ENCODE data around the gene GRIPAP1.
"Not testable (repeated sequence)": the region's sequence is repeated elsewhere in the genome, so short reads cannot be mapped to it uniquely, and the experiment has no call there.

GRIPAP1 gene

DNA sequence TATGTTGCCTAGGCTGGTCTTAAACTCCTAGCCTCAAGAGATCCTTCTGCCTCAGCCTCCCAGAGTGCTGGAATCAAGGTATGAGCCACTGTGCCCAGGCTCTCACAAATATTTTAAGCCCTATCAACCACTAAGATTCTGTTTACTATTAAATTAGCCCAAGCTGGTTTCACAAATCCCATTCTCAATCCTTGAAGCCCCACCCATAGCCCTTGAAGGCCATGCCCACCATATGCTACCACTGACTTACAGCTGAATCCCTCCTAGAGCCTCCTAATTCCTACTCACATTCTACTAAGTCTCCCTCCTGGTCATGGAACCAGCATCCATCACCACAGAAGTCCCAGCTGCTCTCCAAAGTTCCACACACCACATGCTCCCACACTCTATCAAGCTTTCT, 9.7 kb downstream of the GRIPAP1 start:
- no peak for DNase-seq

DNA sequence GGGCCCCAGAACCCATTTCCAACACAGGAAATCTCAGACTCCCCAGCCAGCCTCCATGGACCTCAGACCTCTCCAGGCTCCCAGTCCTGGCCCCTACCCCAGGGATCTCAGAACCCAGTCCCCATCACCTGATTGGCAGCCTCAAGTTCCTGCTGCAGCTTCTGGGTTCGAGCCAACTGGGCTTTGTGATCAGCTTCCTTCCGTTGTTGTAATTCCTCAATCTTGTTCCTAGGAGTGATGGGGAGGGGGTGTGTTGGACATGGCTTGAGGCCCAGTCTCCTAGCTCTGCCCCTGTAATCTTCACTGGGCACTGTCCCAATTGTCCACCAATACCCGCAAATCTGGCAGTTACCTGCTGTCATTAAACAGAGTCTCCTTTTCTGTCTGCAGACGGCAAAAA, 12.6 kb downstream of the GRIPAP1 start:
- DNase-seq = no peak

DNA sequence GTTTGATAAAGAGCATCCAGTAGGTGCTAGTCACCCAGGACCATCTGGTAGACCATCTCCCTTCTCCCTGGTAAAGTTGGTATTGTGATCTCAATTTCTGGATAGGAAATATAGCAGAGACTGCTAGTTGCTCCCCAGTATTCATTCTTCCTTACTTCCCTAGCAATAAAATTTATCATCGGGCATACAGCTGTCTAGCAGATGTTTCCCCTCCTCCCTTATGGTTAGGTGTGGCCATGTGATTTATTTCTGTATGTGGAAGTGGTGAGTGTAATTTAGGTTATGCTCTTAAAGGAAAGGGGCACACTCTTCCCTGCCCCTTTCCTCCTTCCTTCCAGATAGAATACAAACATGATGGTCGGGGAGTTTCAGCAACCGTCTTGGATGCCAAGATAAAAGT, 18.2 kb downstream of the GRIPAP1 start:
- DNase-seq = no peak

DNA sequence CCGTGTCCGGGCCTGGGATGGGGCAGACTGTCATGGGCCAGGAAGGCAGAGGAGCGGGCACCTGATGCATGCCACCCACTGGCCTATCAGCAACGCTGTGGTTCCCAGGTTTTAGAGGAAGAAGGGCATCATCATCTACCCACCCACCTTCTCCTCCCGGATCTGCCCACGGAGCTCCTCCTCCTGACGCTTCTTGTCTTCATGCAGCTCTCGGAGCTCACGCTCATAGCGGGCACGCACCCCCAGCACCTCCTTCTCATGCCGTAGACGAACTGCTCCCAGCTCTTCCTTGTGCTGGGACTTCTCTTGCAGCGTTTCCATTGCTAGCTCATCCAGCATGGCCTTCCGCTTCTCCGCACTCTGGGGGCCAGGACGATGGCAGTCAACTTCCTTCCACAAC, 19.0 kb downstream of the GRIPAP1 start:
- no peak for DNase-seq

DNA sequence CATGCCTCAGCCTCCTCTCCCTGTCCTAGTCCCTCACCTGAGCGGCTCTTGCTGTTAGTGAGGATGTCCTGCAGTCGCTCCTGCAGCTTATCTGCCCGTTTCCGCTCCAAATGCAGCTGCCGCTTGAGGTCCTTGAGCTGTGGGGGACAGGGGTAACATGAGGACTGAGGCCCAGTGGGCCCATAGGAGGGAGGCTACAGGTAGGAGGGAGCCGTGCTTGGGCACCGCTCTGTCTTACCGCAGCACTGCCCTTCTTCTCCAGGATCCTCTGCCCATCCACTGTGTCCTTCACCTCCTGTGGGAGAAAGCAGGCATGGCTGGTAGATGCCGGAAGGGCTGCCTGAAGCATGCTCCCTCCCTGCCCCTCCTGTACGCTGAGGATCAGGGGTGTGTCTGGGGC, 20.9 kb downstream of the GRIPAP1 start:
- no peak for DNase-seq

DNA sequence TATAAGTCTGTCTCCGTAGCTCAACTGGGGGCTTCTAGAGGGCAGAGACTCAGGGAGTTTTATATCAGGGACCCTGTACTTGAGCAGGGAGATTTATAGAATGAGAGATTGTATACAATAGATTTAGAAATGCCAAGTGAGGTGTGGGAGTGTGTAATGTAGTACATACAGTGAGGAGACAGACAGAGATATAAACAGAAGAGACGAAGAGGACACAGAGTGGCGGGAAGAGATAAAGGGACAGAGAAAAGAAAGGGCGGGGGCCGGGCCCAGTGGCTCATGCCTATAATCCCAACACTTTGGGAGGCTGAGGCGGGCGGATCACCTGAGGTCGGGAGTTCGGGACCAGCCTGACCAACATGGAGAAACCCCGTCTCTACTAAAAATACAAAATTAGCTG, 21.7 kb downstream of the GRIPAP1 start:
- not testable (repeated sequence) for DNase-seq

DNA sequence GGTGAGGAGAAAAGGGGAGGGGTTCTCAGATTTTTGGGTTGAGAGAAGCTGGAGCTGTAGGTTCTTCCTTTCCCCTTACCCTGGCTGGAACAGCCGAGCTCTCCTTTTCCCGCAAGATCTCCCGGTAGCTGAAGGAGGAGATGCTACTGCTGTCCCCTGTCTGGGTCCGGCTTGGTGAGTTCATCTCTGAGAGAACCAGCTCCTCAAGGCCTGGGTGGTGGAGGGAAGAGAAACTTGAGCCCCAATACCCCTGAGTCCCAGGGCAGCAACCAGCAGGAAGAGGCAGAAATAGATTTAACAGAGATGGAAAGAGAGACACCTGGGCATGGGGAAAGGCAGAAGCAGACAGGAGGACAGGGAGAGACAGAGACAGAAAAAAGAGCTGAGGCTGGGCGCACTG, 23.8 kb downstream of the GRIPAP1 start:
- no peak for DNase-seq

DNA sequence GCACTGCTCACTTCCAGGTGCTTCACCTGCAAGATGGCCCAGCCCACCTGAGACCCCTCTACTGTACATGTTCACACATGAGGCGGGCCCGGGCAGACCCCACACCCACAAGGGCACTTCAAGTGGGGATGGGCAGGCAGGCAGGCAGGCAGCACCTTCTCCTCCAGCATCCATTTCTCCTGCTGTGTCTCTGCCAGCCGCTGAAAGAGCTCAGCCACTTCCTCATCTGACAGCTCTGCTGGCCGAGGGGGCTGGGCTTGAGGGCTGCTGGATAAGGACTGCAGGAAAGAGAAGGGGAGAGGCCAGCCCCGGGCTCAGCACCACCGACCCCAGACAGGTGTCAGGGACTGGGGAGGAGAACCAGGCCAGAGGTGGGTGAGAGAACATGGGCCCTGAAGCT, 26.0 kb downstream of the GRIPAP1 start:
- no peak for DNase-seq

DNA sequence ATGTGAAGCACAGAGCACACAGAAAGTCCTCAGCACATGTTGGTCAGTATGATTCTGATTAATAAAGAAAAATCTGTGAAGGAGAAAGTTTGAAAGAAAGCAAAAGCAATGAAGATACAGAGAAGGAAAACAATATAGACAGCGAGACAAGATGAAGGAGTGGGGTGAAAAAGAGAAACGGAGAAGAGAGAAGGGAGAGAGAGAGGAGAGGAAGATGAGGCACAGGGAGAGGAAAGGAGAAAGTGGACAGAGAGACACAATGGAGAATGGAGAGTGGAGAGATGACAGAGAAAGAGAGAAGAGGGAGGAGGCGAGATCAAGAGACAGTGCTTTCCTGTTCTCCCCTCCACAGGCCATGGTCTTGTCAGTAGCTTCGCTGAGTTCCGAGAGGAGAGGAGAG, 26.5 kb downstream of the GRIPAP1 start:
- DNase-seq = no peak

DNA sequence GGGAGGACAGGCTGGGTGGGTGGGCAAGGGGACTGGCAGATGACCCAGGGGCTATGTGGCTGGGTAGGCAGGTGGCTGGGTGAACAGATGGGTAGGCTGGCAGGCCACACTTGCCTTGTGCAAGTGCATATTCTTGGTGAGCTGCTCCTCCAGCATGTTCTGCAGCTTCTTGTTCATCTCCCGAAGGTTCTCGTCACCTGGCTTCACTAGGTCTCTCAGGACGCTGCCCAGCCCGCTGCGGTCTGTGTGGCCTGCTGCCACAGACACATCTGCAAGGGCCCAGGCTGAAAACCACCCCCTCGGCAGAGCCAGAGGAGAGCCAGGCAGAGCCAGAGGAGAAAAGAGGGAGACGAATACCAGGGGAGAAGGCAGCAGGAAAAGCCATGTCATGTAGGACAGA, 27.0 kb downstream of the GRIPAP1 start:
- no peak for DNase-seq

DNA sequence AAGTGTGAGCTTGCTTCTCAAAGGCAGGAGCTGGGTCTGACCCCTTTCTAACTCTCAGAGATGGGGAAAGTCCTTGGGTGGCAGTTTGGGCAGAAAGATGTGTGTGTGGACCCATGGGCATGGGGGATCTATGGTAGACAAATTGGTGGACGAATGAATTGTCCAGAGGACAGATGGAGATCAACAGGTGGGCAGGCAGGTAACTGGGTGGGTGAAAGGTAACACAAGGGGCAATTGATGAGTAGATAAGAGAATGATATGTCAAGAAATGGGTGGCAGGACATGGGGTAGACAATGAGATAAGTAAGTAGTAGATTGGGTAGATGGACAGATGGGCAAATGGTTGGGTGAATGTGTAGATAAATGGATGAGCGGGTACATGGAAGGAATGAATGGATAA, 27.5 kb downstream of the GRIPAP1 start:
- DNase-seq = no peak

DNA sequence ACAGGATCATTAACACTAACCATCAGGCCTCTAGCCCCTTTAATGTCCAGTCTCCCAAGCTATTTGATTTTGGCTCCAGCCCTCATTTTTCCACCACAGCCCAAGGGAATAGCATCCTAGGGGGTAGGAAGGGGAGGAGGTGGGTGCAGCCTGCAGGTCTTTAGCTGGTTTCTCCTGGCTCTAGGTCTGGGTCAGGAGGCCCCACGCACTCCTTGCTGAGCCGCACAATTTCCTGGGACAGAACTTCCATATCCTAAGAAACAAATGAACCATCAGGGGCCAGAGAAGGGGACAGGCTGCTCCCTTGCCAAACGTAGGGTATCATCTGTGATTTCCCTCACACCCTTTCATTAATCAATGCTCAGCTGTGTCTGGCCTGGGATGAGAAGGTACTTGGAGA, 28.0 kb downstream of the GRIPAP1 start:
- DNase-seq = no peak

DNA sequence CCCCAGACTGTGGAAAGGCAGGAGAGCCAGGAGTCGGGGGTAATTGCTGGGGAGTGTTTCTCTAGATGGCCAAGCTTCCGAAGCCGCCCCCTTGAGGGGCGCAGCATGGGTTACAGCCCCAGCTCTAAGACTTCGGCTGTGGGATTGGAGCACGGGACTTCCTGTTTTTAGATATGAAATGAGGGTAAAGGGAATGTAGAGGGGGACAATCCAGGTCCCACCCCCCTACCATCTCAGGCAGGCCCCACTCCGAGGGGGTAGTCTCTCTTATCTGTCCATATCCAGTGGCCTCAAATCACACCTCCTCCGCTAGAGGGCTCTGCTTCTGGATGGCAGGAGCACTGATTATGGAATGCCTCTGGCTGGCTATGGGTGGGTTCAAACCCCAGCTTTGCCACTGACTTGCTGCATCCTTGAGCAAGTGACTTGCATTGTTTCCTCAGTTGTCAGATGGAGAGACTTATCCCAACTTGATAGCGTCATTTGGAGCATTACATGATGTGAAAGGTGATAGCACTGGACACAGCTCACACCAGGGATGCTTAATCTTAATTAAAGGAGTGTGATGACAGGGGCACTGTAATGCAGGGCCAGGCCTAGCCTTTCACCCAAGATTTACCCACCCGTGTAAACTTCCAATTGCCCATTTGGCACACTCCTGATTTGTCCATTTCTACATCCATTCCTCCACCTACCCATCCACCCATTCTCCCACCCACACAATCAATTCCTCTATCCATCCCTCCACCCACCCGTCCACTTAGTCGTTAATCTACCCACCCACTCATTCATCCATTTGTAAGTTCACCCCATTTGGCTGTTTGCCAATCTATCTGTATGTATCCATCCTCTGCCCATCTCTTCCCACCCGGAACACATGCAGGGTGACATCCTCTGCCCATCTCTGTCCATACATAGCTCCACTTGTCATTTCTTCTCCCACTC, 29.6 kb downstream of the GRIPAP1 start:
- DNase-seq = peak; percentile 2

DNA sequence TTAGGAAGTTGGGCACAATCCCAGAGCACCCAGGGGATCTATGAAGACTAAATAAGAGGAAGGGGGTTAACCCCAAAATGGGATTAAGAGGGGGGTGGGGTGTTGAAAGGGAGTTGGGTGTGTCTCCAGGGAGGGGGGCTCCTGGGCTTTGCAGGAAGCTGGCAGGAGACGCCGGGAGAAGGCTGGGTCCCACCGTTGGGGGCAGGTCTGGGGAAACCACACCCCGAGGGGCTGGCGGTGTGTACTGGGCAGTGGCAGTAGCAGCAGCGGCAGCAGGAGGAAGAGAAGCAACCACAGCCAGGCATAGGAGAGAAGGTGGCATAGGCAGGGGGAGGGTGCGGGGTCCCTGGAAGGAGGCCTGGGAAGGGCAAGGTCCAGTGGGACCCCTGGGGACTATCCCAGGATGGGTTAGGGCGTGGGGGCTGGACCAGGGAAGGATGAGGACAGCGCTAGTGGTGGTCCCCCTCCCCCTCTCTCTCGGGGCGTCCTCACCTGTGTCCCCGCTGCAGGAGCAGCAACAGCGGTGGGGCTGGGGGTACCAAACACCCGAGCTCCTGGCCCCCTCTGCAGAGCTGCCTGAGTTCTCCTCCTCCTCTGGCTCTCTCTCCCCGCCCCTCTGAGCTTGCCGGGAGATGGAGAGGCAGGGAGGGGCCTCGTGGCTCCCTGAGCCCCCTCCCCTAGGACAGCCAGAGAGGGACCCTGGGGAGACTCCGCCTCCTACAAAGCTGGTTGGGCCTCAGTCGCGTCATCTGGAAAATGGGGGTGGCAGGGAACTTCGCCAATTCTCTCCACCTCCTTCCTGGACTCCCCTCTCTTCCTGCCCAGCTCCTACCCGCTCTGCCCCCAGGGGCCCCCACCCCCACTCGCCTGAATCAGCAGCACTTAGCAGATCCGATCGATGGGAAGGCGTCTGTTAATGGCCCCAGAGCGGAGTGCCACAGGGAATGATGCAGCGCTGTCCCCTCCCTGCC, 30.5 kb downstream of the GRIPAP1 start, which contains the start of gene KCND1:
Gene KCND1 (minus strand): TSS at position 596 of the 971 bp plus-strand sequence. CDS start 1,573 bp downstream, outside the sequence.
- DNase-seq = no peak

DNA sequence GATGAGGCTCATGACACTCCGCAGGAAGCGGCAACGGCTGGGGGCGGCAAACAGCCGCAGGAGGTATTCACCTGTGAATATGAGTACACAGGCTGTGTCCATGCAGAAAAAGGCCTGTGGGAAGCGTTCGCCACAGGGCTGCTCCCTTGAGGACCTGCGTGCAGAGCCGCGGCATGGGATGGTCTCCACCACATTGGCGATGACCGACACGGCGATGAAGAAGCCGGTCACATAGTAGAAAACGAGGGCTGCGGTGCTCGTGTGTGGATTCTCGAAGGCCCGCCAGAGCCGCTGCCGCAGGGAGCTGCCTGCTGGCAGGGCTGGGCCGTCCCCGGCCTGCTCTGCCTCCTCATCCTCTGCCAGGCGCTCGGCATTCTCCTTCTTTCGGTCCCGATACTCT, 32.6 kb downstream of the GRIPAP1 start:
- DNase-seq = no peak

DNA sequence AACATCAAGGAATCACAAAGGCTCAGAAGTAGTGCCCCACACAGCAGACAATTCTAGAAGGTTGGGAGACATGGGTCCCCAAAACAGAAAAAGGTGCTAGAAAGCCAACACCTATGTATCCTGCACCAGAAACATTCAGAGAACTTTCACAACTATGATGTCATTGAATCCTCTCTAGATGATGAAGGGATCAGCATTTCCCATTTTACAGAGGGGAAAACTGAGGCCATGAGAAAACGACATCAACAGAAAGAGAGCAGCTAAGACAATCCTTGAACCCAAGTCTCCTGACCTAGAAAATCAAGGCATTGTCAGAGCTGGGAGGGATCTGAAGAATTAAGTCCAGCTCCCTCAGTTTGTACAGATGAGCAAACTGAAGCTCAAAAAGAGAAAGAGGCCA, 33.7 kb downstream of the GRIPAP1 start:
- DNase-seq = no peak

DNA sequence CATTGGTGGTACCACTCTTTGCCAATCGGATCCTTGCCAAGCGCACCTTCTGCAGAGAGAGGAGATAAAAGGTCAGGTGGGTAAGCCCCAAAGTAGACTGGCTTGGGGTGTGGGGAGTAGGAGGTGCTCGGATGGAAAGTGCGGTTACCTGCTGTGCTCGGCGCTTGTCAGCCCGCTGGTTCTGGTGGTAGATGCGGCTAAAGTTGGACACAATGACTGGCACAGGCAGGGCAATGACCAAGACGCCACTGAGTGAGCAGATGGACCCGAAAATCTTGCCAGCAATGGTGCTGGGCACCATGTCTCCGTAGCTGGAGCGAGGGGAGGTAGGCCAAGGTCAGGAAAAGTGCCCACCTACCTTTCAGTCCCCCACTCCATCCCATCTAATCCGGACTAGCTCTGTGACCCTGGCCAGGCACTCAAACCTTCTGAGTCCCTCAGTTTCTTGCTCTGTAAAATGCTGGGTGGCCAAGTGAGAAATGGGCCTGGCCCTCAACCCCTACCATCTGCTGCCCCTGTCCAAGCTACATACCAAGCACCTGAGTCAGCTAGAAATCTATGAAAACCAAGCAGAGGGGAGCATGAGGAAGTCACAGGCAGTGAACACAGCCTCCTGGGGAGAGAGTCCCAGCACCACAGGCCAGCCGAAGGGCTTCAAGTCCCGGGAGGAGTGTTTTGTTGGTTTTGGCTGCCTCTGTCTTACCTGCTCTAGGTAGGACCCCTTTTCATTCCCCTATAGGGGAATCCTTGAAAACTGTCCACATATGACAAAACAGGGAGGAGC, 35.1 kb downstream of the GRIPAP1 start:
- no peak for DNase-seq

DNA sequence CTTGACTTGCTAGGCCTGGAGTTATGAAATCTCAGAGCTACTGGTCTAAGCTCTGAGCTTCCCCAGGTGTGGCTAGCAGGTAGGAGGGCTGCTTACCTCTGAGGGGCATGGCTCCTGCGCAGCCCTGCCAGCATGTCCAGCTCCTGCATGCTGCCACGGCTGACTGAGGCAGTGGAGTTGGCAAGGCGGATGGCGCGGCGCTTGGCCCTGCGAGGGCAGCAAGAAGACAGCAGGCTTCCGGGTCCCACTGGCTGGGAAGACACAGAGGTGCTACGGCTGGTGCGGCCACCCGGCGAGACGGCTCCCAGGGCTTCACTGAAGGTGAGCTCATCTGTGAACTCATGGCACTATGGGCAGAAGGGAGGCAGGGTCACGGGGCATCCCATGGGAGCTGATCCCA, 36.1 kb downstream of the GRIPAP1 start:
- no peak for DNase-seq

DNA sequence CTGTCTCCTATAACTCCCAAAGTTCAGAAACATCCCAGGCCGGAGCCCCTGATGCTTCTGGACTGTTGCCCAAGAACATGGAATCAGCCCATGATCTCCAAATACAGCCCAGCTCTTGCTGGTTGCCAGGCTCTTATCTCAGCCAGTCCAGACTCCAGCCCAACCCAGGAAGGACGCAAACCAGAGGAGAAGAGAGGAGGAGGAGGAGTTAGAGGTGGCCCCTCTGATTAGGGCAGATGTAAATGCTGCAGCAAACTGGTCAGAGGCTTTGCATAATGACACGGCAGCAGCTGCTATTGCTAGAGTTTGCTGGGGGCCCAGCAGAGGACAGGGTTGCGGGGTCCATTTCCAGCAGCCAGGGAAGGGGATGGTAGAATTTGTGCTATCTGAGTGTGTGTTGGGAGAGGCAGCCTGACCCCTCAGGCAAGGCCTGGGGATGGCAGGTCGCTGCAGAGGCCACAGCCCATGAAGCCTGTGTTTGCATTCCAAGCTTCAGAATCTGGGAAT, 40.4 kb downstream of the GRIPAP1 start:
- no peak for DNase-seq

DNA sequence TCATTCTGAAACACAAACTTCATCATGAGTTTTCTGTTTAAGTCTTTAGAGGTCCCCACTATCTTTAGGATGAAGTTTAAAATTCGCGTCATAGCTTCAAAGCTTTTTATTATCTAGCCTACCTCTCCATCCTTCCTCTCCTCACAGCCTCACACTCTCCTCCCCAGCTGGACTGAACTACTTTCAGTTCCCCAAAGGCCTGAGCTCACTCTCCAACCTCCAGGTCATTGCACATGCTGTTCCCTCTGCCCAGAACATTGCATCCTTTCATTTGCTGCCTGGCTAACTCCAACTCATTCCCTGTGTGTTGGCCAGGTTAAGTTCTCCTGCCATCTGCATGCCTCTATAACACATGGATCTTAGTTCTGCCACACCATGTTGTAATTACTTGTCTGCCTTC, 41.8 kb downstream of the GRIPAP1 start:
- DNase-seq = no peak

DNA sequence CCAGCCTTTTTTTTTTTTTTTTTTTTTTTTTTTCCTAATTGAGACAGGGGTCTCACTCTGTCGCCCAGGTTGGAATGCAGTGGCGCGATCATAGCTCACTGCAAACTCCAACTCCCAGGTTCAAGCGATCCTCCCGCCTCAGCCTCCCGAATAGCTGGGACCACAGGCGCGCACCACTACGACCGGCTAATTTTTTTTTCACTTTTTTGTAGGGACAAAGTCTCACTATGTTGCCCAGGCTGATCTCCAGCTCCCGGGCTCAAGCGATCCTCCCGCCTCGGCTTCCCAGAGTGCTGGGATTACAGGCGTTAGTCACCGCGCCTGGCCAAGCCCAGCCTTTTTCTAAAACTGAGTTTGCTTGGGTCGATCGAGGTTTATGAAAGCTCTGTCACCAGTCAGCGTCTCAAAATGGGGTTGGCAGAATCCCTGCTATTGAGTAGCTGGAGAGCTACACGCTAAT, 43.4 kb downstream of the GRIPAP1 start:
- no peak for DNase-seq

DNA sequence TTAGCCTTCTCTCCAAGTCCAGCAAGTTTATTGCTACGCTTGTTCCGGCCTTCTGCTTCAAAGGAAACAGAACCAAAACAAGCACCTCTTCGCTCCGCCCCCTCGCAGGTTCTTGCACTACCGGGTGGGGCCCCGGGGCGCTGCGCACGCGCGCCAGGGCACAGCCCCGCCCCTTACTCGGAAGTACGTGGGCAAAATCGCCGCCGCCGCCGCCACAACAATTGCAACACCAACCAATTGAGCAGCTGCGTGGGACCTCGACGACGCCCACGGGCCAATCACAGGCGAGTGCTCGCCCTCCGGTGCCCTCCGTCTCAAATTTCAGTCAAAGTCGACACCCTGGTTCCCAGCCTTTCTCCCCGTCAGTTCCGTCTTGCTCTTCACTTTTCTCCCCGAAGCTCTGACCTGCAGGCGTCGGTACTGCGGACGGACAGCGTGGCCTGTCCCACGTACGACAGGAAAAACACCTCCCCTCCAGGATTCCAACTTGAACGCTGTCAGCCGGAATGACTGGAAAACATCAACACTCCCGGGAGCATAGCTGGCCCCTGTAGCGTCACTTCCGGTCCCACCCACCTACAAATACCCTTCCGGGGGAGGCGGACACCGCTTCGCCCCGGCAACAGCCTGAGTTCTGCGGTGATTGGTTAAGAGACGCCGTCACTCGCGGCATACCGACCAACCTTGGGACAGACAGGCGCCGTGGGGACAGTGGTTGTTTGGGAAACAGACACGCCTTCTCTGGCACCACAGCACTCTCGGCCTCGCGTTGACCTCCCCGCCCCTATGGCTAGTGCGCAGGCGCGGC, 44.0 kb downstream of the GRIPAP1 start:
- DNase-seq = peak; percentile 88
